Small intestine (tissue), 7 donors: Measurements from ENCODE around the gene MDN1. TPM values are rescaled to one million over a fixed set of nuclear protein-coding genes. Genes with fewer than 3 reads are reported as not detected.
A peak's percentile ranks its signal among the peaks of the same experiment; 100 is the strongest.
"Not testable (repeated sequence)": the region's sequence is repeated elsewhere in the genome, so short reads cannot be mapped to it uniquely, and the experiment has no call there.

Experiments used
- DNase-seq, 2 donors: peaks; one replicate each; pipeline versions ENCODE4 v3.0.0 to v3.0.0-alpha.2; 2013
- FAIRE-seq: peaks from 2 replicates; lab custom pipeline; 2012; peaks lifted over from hg19 to GRCh38; lab: Jason Lieb, UNC
- H3K27ac ChIP-seq, 3 donors: one replicate each; pipeline ENCODE4 v1.5.1; 2013; ENCODE audit warnings: low read length in 2 of 3, mild to moderate bottlenecking in 2 of 3, control low read depth in 1 of 3, inconsistent platforms in 1 of 3, low read depth in 1 of 3, moderate library complexity in 1 of 3
- H3K27me3 ChIP-seq, 3 donors: one replicate each; pipeline ENCODE4 v1.6.1; 2013; ENCODE audit warnings: low read length in 3 of 3, inconsistent platforms in 1 of 3; ENCODE audit not compliant: control insufficient read depth in 3 of 3, insufficient read depth in 3 of 3
- H3K36me3 ChIP-seq, 3 donors: one replicate each; pipeline ENCODE4 v1.6.1; 2013; ENCODE audit warnings: low read length in 3 of 3, inconsistent platforms in 1 of 3, low read depth in 1 of 3, mild to moderate bottlenecking in 1 of 3, moderate library complexity in 1 of 3; ENCODE audit not compliant: control insufficient read depth in 3 of 3, insufficient read depth in 2 of 3
- H3K4me1 ChIP-seq, 3 donors: one replicate each; pipeline ENCODE4 v1.6.1; 2013; ENCODE audit warnings: low read length in 2 of 3, inconsistent platforms in 1 of 3, low read depth in 1 of 3, mild to moderate bottlenecking in 1 of 3, moderate library complexity in 1 of 3; ENCODE audit not compliant: control insufficient read depth in 3 of 3, insufficient read depth in 2 of 3
- H3K4me3 ChIP-seq, 3 donors: one replicate each; pipeline ENCODE4 v1.5.1; 2013; ENCODE audit warnings: low read length in 3 of 3, control low read depth in 1 of 3, inconsistent platforms in 1 of 3, low read depth in 1 of 3, mild to moderate bottlenecking in 1 of 3, moderate library complexity in 1 of 3
- H3K9me3 ChIP-seq, 2 donors: one replicate each; pipeline ENCODE4 v1.6.1; 2013; ENCODE audit warnings: low read depth in 1 of 2, low read length in 1 of 2; ENCODE audit not compliant: control insufficient read depth in 2 of 2, insufficient read depth in 1 of 2
- WGBS, 3 donors: extraction: QIAGEN DNeasy Blood & Tissue Kit; methylation state at CpG; one replicate each; pipeline ENCODE4 v1.1.7; 2013; 5-methylcytosine and 5-hydroxymethylcytosine counted together
- polyA plus RNA-seq, 4 donors: library from polyadenylated mRNA; stranded (reverse) in 3 of 4; unstranded in 1 of 4; fragments of 200-250 nt in 3 of 4; fragments of 120-200 nt in 1 of 4; gene quantifications; one replicate each; pipeline versions ENCODE4 v1.2.1 to v1.2.3, GENCODE V29; 2013
- donor health status: healthy with polysubstance abuse.
- donor health status: control.
- donor health status: control.
- donor health status: Bipolar disorder and iron deficiency.
- donor health status: healthy.

MDN1 gene
- polyA plus RNA-seq, 4 donors = 8.6 to 24.0 (median 15.3) TPM

- 90 to 100% (median 94%) methylated on average over 1 of the region's 1 CpG for WGBS, 3 donors
- Histone ChIP-seq H3K27me3 (no peaks in the 10 kb centered on the region), H3K27ac (no peak overlapping the region), H3K4me1 (no peaks in the 10 kb centered on the region), H3K36me3 (peaks cover 6 to 48% (median 8%) of the 10 kb centered on the region in 3 donors), H3K9me3 (no peaks in the 10 kb centered on the region), H3K4me3 (no peak overlapping the region)
- no peak for FAIRE-seq
- no peak for DNase-seq
Measured at GRCh38 chr6:89853068-89853467, 33.5 kb upstream of the MDN1 start.

DNA sequence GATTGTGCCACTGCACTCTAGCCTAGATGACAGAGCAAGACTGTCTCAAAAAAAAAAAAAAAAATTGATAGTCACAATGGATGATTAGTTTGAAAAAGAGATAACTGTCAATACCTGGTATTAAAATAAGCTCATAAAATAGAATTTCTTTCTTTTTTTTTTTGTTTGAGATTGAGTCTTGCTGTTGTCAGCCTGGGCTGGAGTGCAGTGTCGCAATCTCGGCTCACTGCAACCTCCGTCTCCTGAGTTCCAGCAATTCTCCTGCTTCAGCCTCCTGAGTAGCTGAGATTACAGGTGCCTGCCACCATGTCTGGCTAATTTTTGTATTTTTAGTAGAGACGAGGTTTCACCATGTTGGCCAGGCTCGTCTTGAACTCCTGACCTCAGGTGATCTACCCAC lies 27.9 kb upstream of the MDN1 start:
- WGBS, 3 donors = 92 to 96% (median 96%) methylated on average over 5 of the region's 5 CpGs
- not testable (repeated sequence) for DNase-seq, H3K4me1 ChIP-seq, H3K9me3 ChIP-seq, H3K27me3 ChIP-seq, H3K27ac ChIP-seq, H3K4me3 ChIP-seq, FAIRE-seq
- peaks cover 3 to 35% (median 5%) of the 10 kb centered on the region in 3 donors for H3K36me3 ChIP-seq

DNA sequence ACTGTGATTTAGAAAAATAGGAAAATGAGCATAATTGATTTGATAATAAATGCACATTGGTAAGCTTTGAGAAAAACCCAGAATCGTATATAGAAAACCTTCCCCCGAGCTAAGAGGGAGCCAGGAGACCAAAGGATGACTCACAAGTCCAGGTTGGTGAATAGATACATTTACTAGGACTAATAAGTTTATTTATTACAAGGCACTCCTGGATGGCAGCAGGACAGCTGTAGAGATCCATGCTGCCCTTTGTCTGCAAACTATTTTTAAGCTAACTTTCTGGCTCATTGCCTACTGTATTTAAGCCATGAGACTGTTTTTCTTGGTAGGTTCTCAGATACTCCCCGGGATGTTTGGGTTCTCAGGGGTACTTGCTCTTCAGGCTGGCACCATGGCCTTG lies 23.5 kb upstream of the MDN1 start:
- Histone ChIP-seq H3K27me3 (no peaks in the 10 kb centered on the region), H3K36me3 (peaks cover 0 to 35% (median 8%) of the 10 kb centered on the region in 3 donors), H3K27ac (no peak overlapping the region), H3K4me1 (peaks cover 0 to 3% (median 0%) of the 10 kb centered on the region in 3 donors), H3K4me3 (no peak overlapping the region), H3K9me3 (no peaks in the 10 kb centered on the region)
- 59 to 78% (median 74%) methylated on average over 3 of the region's 3 CpGs for WGBS, 3 donors
- DNase-seq = no peak
- FAIRE-seq = no peak

DNA sequence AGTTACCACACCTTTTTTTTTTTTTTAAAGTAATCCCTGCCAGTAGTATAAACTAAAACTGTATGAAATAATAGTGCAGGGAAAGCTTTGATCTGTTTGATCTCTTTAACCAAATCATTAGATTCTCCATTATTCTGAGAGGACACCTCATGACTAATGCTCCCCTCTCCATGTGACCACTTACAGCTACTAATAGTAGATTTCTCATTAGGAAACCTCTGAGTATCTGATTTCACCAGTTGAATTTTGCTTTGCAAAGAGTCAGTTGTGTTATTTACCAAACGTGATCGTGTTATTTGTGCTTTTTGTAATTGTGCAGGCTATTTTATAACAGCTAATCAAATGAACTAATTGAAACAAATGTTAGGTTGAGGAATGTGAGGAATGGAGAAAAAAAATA lies 22.6 kb upstream of the MDN1 start:
- Histone ChIP-seq H3K4me1 (peaks cover 0 to 3% (median 0%) of the 10 kb centered on the region in 3 donors), H3K9me3 (no peaks in the 10 kb centered on the region), H3K36me3 (peaks cover 0 to 38% (median 8%) of the 10 kb centered on the region in 3 donors), H3K27me3 (no peaks in the 10 kb centered on the region), H3K4me3 (no peak overlapping the region), H3K27ac (no peak overlapping the region)
- DNase-seq (no peak), FAIRE-seq (no peak)
- 85 to 91% (median 88%) methylated on average over 2 of the region's 2 CpGs for WGBS, 3 donors

DNA sequence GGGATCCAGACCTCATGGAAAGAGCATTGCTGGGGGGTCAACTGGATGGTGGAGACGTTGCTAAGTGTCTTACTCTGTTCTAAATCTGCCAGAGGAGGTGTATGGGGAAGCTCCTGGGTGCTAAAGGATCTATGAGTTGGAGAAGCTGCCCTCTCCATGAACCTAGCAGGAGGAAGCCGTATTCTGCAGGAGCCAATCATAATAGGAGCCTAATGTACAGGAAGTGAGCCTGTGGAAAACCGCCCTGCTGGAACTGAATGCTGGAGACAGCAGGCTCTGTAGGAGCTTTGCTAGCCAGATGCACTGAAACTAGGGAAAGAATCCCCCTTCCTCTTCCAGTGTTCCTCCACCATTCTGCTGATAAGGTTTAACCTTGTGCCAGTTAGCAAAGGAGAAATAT lies 20.9 kb upstream of the MDN1 start:
- Histone ChIP-seq H3K9me3 (no peaks in the 10 kb centered on the region), H3K4me3 (no peak overlapping the region), H3K27me3 (no peaks in the 10 kb centered on the region), H3K4me1 (peaks cover 0 to 3% (median 0%) of the 10 kb centered on the region in 3 donors), H3K36me3 (peaks cover 0 to 32% (median 6%) of the 10 kb centered on the region in 3 donors), H3K27ac (no peak overlapping the region)
- 55 to 94% (median 89%) methylated on average over 3 of the region's 3 CpGs for WGBS, 3 donors
- DNase-seq (no peak), FAIRE-seq (no peak)

GRCh38 chr6:89836639-89837222 lies 17.1 kb upstream of the MDN1 start:
- no peak overlapping the region for H3K4me3 ChIP-seq
- H3K27me3 ChIP-seq = no peaks in the 10 kb centered on the region
- FAIRE-seq (no peak), DNase-seq (peak in 1 of 2 donors; percentile 47)
- 89 to 96% (median 96%) methylated on average over 8 of the region's 8 CpGs for WGBS, 3 donors
- peaks cover 0 to 31% (median 5%) of the 10 kb centered on the region in 3 donors for H3K36me3 ChIP-seq
- H3K9me3 ChIP-seq = no peaks in the 10 kb centered on the region
- no peak overlapping the region for H3K27ac ChIP-seq
- H3K4me1 ChIP-seq = no peaks in the 10 kb centered on the region

DNA sequence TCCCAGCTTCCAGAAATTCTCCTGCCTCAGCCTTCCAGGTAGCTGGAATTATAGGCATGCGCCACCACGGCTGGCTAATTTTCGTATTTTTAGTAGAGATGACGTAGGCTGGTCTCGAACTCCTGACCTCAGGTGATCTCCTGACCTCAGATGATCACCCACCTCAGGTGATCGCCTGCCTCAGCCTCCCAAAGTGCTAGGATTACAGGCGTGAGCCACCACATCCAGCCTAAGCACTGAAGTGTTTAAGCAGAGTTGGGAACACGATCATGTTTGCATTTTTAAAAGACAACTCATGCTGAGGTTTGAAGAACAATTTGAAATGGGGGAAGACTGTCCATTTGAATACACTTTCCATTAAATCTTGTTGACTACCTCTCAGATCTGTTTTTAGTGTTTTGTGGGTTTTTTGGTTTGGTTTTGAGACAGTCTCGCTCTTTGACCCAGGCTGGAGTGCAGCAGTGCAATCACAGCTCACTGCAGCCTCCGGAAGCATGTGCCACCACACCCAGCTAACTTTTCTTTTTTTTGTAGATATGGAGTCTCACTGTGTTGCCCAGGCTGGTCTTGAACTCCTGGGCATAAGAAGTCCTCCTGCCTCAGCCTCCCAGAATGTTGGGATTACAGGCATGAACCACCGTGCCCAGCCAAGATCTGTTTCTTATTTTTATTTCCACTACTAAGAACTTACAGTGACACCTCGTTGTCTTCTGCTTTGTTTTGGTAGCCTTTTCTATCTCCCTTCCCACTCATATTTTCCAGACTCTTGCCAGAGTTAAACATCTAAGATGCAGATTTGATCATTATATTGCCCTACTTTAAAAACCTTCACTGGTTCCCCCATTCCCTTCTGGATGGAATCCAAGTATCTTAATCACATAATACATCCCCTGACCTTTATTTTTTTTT lies 15.5 kb upstream of the MDN1 start:
- no peaks in the 10 kb centered on the region for H3K9me3 ChIP-seq
- peak overlapping the region in 1 of 3 donors; percentile 23 for H3K27ac ChIP-seq
- FAIRE-seq (no peak), DNase-seq (peak in 1 of 2 donors; percentile 7)
- peaks cover 0 to 29% (median 2%) of the 10 kb centered on the region in 3 donors for H3K36me3 ChIP-seq
- no peak overlapping the region for H3K4me3 ChIP-seq
- no peaks in the 10 kb centered on the region for H3K27me3 ChIP-seq
- H3K4me1 ChIP-seq = peaks cover 4 to 6% (median 6%) of the 10 kb centered on the region in 3 donors
- 64 to 75% (median 70%) methylated on average over 12 of the region's 12 CpGs for WGBS, 3 donors

DNA sequence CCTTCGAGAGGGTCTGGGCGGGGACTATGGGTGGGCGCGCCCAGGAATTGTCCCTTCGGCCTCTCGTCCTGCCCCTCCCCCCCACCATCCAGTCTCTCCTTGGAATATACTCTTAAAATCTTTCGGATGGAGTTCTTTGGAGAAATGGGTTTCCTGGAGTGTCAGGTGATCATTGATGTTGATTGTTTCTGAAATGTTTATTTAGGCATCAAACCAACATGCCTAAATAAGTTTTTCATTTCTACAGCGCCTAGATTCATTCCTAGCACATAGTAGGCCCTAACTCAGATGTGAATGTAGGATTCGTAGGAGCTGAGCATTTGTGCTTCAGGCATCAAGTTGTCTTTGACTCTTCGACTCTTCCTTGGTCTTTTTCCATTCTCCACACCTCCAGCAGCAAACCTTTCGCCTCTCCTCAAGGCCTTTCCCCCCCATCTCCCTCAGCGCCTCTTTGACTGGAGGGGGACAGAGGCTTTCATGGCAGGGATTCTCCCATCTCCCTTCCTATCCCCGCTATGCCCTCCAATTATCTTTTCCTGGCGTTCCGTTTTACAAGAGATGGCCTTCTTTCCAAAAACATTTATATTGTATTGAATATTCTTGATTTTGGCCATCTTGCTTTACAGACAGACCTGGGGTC lies 10.7 kb upstream of the MDN1 start:
- DNase-seq = peak in 1 of 2 donors; percentile 12
- H3K27me3 ChIP-seq = no peaks in the 10 kb centered on the region
- H3K36me3 ChIP-seq = peaks cover 0 to 6% (median 2%) of the 10 kb centered on the region in 3 donors
- no peak for FAIRE-seq
- no peaks in the 10 kb centered on the region for H3K9me3 ChIP-seq
- H3K4me1 ChIP-seq = peaks cover 4 to 6% (median 6%) of the 10 kb centered on the region in 3 donors
- peak overlapping the region; percentile 44 to 86 (median 73) for H3K27ac ChIP-seq
- H3K4me3 ChIP-seq = peak overlapping the region; percentile 64 to 96 (median 84)
- 5 to 9% (median 6%) methylated on average over 13 to 15 of the region's 15 CpGs for WGBS, 3 donors
